Measurements from ENCODE around the gene PPP1R12A. TPM values are rescaled to one million over a fixed set of nuclear protein-coding genes. Genes with fewer than 3 reads are reported as not detected.

The PPP1R12A gene
- total RNA-seq, 1 donor from 2014 or later: 89.8 TPM

DNA sequence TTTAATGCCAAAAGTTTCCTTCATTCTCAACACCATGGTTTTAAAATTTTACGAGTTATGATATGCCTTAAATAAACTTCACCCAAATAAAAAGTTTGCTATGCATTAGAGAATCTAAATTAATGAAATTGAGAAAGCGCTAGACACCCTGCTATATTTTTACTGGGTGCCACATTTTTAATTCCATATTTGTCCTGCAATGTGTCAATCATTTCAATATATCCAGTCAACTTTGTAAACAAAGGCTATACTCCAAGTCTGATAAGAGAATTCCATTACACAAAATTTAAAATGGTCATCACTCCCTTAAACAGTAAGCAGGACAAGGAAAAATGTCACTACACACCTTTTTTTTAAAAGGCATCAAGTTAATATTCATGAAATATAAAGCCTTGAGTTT lies 1.9 kb downstream of the PPP1R12A start:
- Mint-ChIP-seq H3K4me1 (ENCODE audit: low read depth) (peaks cover 45% of the 10 kb centered on the region), H3K27me3 (ENCODE audit: low read depth) (no peaks in the 10 kb centered on the region), H3K27ac (no peak overlapping the region), H3K36me3 (ENCODE audit: low read depth) (peaks cover 8% of the 10 kb centered on the region), H3K9me3 (no peaks in the 10 kb centered on the region), H3K4me3 (ENCODE audit: low read depth) (peak overlapping the region; percentile 92)
- no peak for DNase-seq (ENCODE audit: low spot score)
- intact Hi-C loops (cut with micrococcal nuclease): loop anchor here (10.0 kb wide), 1 partner anchor 238 kb away; the partner anchor contains the start of gene PAWR

DNA sequence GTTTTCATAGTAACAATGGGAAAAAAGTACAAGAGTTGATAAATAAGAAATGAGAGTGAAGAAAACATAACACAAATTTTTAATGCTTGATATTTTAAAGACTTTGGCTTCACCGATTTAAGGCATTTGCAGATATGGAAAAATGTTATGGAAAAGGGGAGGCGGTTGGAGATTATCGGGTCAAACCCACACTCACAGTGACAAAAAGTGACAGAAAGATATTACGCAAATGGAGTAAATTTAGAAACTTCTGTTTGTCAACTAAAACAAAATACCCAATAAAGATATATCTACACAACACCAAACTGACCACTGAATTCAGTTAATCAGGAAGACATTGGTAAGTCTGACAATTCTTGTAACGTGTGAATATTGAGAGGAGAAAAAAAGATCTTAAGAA lies 2.5 kb downstream of the PPP1R12A start:
- no peak overlapping the region for H3K27ac Mint-ChIP-seq
- peak overlapping the region; percentile 92 for H3K4me3 Mint-ChIP-seq (ENCODE audit: low read depth)
- peaks cover 51% of the 10 kb centered on the region for H3K4me1 Mint-ChIP-seq (ENCODE audit: low read depth)
- H3K36me3 Mint-ChIP-seq (ENCODE audit: low read depth): peaks cover 8% of the 10 kb centered on the region
- H3K27me3 Mint-ChIP-seq (ENCODE audit: low read depth): no peaks in the 10 kb centered on the region
- H3K9me3 Mint-ChIP-seq: no peaks in the 10 kb centered on the region
- intact Hi-C loops (cut with micrococcal nuclease): loop anchor here (10.0 kb wide), 1 partner anchor 238 kb away; the partner anchor contains the start of gene PAWR
- DNase-seq (ENCODE audit: low spot score): no peak

DNA sequence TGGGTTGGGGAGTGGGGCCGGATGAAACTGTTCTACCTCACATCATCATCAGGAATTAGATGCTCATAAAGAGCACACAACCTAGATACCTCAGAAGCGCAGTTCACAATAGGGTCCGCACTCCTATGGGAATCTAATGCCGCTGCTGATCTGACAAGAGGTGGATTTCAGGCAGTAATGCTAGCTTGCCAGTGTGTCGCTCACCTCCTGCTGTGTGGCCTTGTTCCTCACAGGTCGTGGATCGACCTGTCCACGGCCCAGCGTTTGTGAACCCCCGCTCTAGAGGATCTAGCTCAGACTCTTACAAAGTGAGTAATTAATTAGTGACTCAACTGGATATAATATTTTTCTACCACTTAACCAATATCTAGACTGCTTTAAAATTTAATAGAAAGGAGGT lies 5.8 kb downstream of the PPP1R12A start:
- intact Hi-C loops (cut with micrococcal nuclease): no loop called here
- Mint-ChIP-seq H3K27ac (no peak overlapping the region), H3K4me3 (ENCODE audit: low read depth) (no peak overlapping the region), H3K9me3 (no peaks in the 10 kb centered on the region), H3K4me1 (ENCODE audit: low read depth) (peaks cover 46% of the 10 kb centered on the region), H3K36me3 (ENCODE audit: low read depth) (peaks cover 8% of the 10 kb centered on the region), H3K27me3 (ENCODE audit: low read depth) (no peaks in the 10 kb centered on the region)
- DNase-seq (ENCODE audit: low spot score): no peak

DNA sequence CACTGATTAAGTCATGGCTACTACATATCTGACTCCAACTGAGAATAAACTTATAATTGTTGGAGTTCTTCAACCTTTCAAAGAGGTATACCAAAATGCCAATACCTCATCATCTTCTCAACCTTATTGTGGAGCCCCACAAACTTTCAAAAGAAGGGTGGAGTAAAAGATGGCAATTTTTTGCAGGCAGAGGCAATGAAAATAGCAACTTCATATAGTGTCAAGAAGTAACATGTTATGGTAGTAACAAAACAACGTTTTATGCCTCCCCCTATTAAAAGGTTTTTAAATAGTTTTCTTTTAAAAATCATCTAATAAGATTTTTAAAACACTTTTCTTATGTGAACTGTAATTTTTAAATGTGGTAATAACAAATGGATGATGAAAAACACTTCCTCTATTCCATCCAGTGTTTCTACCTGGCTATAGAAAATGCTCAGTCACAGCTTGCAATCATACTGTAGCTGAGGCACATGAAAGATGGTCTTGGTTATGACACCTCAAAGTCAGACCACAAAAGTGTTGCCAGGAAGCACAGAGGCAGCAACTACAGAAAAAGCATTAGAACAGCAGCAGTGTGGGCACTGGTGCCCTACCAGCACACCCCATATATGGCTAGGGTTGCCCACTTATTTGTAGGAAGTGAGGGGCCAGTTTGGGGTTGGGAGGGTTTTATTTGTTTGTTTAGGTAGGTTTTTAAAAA lies 7.0 kb downstream of the PPP1R12A start:
- H3K9me3 Mint-ChIP-seq: no peaks in the 10 kb centered on the region
- intact Hi-C loops (cut with micrococcal nuclease): loop anchor here (1.0 kb wide), 1 partner anchor 7 kb away; the partner anchor contains the start of gene PPP1R12A
- peaks cover 8% of the 10 kb centered on the region for H3K36me3 Mint-ChIP-seq (ENCODE audit: low read depth)
- DNase-seq (ENCODE audit: low spot score): peak; percentile 28
- no peaks in the 10 kb centered on the region for H3K27me3 Mint-ChIP-seq (ENCODE audit: low read depth)
- no peak overlapping the region for H3K4me3 Mint-ChIP-seq (ENCODE audit: low read depth)
- peak overlapping the region; percentile 31 for H3K27ac Mint-ChIP-seq
- H3K4me1 Mint-ChIP-seq (ENCODE audit: low read depth): peaks cover 44% of the 10 kb centered on the region

DNA sequence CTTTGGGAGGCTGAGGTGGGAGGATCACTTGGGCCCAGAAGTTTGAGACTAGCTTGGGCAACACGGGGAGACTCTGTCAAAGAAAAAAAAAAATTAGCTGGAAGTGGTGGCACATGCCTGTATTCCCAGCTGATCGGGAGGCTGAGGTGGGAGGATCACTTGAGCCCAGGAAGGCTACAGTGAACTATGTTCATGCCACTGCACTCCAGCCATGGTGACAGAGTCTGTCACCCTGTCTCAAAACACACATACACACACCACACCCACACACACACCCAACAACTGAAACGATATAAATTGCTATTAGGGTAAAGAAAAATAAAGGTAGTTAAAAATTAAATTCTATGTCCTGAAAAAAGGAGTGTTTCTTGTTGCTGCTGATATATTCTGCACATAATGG lies 7.9 kb downstream of the PPP1R12A start:
- H3K4me1 Mint-ChIP-seq (ENCODE audit: low read depth): peaks cover 36% of the 10 kb centered on the region
- intact Hi-C loops (cut with micrococcal nuclease): loop anchor here (1.0 kb wide), 1 partner anchor 8 kb away; the partner anchor contains the start of gene PPP1R12A
- no peaks in the 10 kb centered on the region for H3K9me3 Mint-ChIP-seq
- no peak overlapping the region for H3K27ac Mint-ChIP-seq
- no peak for DNase-seq (ENCODE audit: low spot score)
- no peaks in the 10 kb centered on the region for H3K27me3 Mint-ChIP-seq (ENCODE audit: low read depth)
- H3K4me3 Mint-ChIP-seq (ENCODE audit: low read depth): no peak overlapping the region
- H3K36me3 Mint-ChIP-seq (ENCODE audit: low read depth): peaks cover 5% of the 10 kb centered on the region

DNA sequence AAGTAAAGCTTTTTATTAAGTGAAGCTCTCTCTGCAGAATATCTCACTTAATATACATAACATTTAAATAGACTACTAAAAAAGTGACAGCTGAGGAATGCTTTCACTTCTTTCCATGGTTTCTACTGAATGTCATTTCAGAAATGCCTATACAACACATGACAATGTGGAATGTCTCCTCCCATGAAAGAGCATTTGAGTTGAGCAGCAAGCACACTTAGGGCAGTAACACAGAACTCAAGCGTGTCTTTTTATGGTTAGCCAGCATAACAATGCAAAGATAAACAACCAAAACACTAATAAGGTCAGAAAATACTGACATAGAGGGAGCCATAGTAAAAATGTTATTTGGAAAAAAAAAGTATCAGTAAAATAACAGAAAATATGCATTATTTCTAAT lies 9.4 kb downstream of the PPP1R12A start:
- H3K9me3 Mint-ChIP-seq: no peaks in the 10 kb centered on the region
- peaks cover 33% of the 10 kb centered on the region for H3K4me1 Mint-ChIP-seq (ENCODE audit: low read depth)
- intact Hi-C loops (cut with micrococcal nuclease): no loop called here

DNA sequence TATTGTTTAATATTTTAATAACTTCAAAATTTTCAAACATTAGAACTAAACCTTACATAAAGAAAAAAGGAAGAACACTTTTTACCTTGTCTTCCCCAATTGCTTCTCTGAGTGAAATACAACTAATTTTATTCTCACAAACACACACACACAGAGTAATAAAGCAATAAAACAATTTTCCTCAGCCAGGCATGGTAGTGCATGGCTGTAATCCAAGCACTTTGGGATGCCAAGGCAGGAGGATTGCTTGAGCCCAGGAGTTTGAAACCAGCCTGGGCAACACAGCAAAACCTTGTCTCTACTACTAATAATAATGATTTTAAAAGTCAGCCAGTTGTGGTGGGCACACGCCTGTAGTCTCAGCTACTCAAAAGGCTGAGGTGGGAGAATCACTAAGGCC lies 13.1 kb downstream of the PPP1R12A start:
- no peak overlapping the region for H3K4me3 Mint-ChIP-seq (ENCODE audit: low read depth)
- peaks cover 16% of the 10 kb centered on the region for H3K4me1 Mint-ChIP-seq (ENCODE audit: low read depth)
- H3K27me3 Mint-ChIP-seq (ENCODE audit: low read depth): no peaks in the 10 kb centered on the region
- no peak overlapping the region for H3K27ac Mint-ChIP-seq
- no peaks in the 10 kb centered on the region for H3K36me3 Mint-ChIP-seq (ENCODE audit: low read depth)
- no peaks in the 10 kb centered on the region for H3K9me3 Mint-ChIP-seq
- intact Hi-C loops (cut with micrococcal nuclease): no loop called here
- no peak for DNase-seq (ENCODE audit: low spot score)

More for the DNA sequence above, 9.4 kb downstream of the PPP1R12A start:
- DNase-seq (ENCODE audit: low spot score): no peak
- no peak overlapping the region for H3K27ac Mint-ChIP-seq
- H3K36me3 Mint-ChIP-seq (ENCODE audit: low read depth): peaks cover 5% of the 10 kb centered on the region
- H3K4me3 Mint-ChIP-seq (ENCODE audit: low read depth): no peak overlapping the region
- no peaks in the 10 kb centered on the region for H3K27me3 Mint-ChIP-seq (ENCODE audit: low read depth)

DNA sequence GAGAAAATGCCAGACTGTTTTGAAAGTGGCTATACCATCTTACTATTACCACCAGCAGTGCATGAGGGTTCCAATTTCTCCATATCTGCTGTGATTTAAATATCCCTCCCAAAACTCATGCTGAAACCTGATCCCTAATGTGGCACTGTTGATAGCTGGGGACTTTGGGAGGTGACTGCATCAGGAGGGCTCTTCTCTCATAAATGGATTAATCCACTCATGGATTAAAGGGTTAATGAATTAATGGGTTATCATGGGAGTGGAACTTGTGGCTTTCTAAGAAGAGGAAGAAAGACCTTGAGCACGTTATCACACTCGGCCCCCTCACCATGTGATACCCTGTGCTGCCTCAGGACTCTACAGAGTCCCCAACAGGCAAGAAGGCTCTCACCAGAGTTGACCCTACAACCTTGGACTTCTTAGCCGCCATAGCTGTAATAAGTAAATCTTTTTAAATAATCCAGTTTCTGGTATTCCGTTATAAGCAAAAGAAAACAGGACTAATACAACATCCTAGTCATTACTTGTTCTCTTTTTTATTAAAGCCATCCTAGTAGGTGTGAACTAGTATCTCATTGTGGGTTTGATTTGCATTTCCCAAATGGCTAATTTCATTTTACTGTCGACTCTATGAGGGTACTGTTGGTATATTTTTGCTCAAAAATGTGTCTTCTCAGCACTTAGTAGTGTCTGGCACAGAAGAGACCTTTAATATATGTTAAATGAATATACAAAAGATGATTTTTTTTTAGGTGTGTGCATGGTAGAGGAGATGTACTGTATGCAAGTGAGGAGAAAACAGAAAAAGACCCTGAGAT lies 14.3 kb downstream of the PPP1R12A start:
- intact Hi-C loops (cut with micrococcal nuclease): no loop called here
- Mint-ChIP-seq H3K4me3 (ENCODE audit: low read depth) (no peak overlapping the region), H3K27ac (no peak overlapping the region), H3K4me1 (ENCODE audit: low read depth) (peaks cover 26% of the 10 kb centered on the region), H3K9me3 (no peaks in the 10 kb centered on the region), H3K36me3 (ENCODE audit: low read depth) (no peaks in the 10 kb centered on the region), H3K27me3 (ENCODE audit: low read depth) (no peaks in the 10 kb centered on the region)
- no peak for DNase-seq (ENCODE audit: low spot score)

DNA sequence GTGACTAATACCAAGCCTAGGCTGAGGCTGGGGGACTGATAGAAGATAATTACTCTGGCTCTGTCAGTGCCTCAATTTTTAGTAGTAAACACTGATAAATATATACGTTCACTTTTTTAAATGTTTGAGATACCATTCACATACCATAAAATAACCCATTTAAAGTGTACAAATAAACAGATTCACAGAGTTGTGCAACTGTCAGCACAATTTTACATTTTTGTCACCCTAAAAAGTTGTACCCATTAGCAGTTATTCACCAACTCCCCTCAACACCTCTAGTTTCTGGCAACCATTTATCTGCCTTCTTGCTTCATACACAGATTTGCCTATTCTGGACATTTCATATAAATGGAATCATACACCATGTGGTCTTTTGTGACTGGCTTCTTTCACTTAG lies 15.1 kb downstream of the PPP1R12A start:
- intact Hi-C loops (cut with micrococcal nuclease): no loop called here
- no peaks in the 10 kb centered on the region for H3K36me3 Mint-ChIP-seq (ENCODE audit: low read depth)
- no peaks in the 10 kb centered on the region for H3K27me3 Mint-ChIP-seq (ENCODE audit: low read depth)
- no peak for DNase-seq (ENCODE audit: low spot score)
- H3K9me3 Mint-ChIP-seq: no peaks in the 10 kb centered on the region
- peaks cover 25% of the 10 kb centered on the region for H3K4me1 Mint-ChIP-seq (ENCODE audit: low read depth)
- no peak overlapping the region for H3K4me3 Mint-ChIP-seq (ENCODE audit: low read depth)
- no peak overlapping the region for H3K27ac Mint-ChIP-seq

DNA sequence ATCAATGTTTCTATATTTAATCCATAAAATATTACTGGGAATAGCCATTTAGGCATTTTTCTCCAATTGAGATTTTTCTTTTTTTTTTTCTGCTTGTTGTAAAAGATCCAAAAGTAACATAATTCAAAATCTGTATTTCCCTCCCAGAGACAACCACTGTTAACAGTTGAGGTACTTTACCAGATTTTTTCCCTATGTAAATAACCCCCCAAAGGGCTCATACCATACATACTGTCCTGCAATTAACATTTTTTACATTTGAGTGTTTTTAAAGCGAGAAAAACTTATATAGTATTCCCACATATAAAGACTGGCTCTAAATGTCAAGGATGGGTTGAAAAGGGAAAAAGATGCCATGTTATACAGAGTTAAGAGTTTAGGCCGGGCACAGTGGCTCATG lies 18.1 kb downstream of the PPP1R12A start:
- DNase-seq (ENCODE audit: low spot score): no peak
- H3K36me3 Mint-ChIP-seq (ENCODE audit: low read depth): no peaks in the 10 kb centered on the region
- no peaks in the 10 kb centered on the region for H3K9me3 Mint-ChIP-seq
- H3K27me3 Mint-ChIP-seq (ENCODE audit: low read depth): no peaks in the 10 kb centered on the region
- intact Hi-C loops (cut with micrococcal nuclease): no loop called here
- peaks cover 31% of the 10 kb centered on the region for H3K4me1 Mint-ChIP-seq (ENCODE audit: low read depth)
- no peak overlapping the region for H3K27ac Mint-ChIP-seq
- no peak overlapping the region for H3K4me3 Mint-ChIP-seq (ENCODE audit: low read depth)

DNA sequence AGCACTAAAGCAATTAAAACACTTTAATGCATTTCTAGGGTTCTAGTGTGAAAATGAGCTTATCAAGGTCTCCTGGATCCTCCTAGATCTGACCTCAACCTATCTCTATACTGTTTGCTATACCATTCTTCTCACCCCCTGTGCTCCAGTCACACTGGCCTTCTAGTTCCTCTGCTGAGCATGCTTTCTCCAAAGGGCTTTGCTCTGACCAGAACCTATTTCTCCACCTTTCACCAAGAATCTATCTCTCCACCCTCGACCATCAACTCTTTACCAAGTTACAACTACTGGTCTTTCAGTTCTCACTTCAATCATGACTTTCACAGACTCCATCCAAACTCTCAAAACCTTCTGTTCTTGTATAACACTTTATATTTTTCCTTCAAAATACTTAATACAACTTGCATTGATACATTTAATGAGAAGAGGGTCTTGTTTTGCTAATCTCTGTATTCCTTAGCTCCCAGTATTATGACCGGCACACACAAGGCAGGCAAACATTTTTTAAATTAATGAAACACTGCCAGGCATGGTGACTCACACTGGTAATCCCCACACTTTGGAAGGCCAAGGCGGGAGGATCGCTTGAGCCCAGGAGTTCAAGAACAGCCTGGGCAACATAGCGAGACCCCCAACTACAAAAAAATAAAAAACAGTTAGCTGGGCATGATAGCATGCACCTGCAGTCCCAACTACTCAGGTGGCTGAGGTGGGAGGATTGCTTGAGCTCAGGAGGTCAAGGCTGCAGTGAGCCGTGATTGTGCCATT lies 22.8 kb downstream of the PPP1R12A start:
- H3K9me3 Mint-ChIP-seq: no peaks in the 10 kb centered on the region
- intact Hi-C loops (cut with micrococcal nuclease): no loop called here
- H3K4me3 Mint-ChIP-seq (ENCODE audit: low read depth): no peak overlapping the region
- peak overlapping the region; percentile 9 for H3K27ac Mint-ChIP-seq
- no peaks in the 10 kb centered on the region for H3K27me3 Mint-ChIP-seq (ENCODE audit: low read depth)
- peaks cover 2% of the 10 kb centered on the region for H3K36me3 Mint-ChIP-seq (ENCODE audit: low read depth)
- DNase-seq (ENCODE audit: low spot score): no peak
- peaks cover 33% of the 10 kb centered on the region for H3K4me1 Mint-ChIP-seq (ENCODE audit: low read depth)

DNA sequence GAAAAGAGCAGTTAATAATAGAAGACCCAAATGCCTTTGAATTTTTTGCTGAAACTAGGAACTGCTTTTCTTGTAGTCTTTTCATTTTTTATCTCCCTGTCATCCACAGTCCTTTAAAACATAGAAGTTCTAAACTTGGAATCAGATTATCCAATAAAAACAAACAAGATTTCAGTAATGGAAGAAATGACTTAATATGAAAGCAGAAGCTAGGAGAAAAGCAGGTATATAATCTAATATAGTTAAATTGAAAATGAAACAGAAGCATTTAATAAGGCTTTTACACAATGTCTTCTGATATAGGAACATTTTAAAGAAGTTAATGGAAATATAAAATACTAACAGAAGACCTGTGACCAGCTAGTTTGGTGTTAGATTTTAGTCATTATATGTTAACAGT lies 26.5 kb downstream of the PPP1R12A start:
- intact Hi-C loops (cut with micrococcal nuclease): no loop called here
- Mint-ChIP-seq H3K4me1 (ENCODE audit: low read depth) (peaks cover 23% of the 10 kb centered on the region), H3K4me3 (ENCODE audit: low read depth) (no peak overlapping the region), H3K27ac (no peak overlapping the region), H3K9me3 (no peaks in the 10 kb centered on the region), H3K27me3 (ENCODE audit: low read depth) (no peaks in the 10 kb centered on the region), H3K36me3 (ENCODE audit: low read depth) (peaks cover 4% of the 10 kb centered on the region)
- DNase-seq (ENCODE audit: low spot score): no peak
